ENCODE data around the gene MAP3K20. TPM values are rescaled to one million over a fixed set of nuclear protein-coding genes. Genes with fewer than 3 reads are reported as not detected.

Gene MAP3K20
- total and polyA plus RNA-seq, 2 of the 4 experiments (the other 2 are of a cell fraction), result 27.5 to 84.4 TPM

- no peak for TF ChIP-seq MAZ (IDR thresholded peaks at IDR 0.05; ENCODE audit: borderline replicate concordance, low read depth, low read length)
- TF ChIP-seq RCOR1 (IDR thresholded peaks at IDR 0.05; ENCODE audit: insufficient replicate concordance, low read length), result no peak
Measured at GRCh38 chr2:173130496-173131465, 55.1 kb downstream of the MAP3K20 start (continued).

GRCh38 chr2:173132531-173132930 lies 56.9 kb downstream of the MAP3K20 start:
- Histone ChIP-seq H3K27me3 (ENCODE audit: control insufficient read depth, insufficient read depth, low read length) (no peaks in the 10 kb centered on the region), H3K4ac (ENCODE audit: low read depth, low read length) (no peak overlapping the region), H3K9ac (ENCODE audit: low read depth, low read length) (no peak overlapping the region), H2AFZ (replicated peaks; ENCODE audit: low read length, poor library complexity) (no peak overlapping the region), H2BK120ac (ENCODE audit: low read depth, low read length) (no peak overlapping the region), H3K9me1 (ENCODE audit: insufficient read depth, low read length) (peaks cover 3% of the 10 kb centered on the region; the same call in 1 of the 2 replicates), H4K5ac (ENCODE audit: low read depth, low read length) (no peak overlapping the region), H3K36me3 (ENCODE audit: control insufficient read depth, insufficient read depth, low read length) (no peaks in the 10 kb centered on the region), H3K4me1 (ENCODE audit: control insufficient read depth, insufficient read depth, low read length) (peaks cover 16% of the 10 kb centered on the region), H3K56ac (ENCODE audit: extremely low read depth, insufficient read depth, low read length) (no peak overlapping the region), H3K18ac (ENCODE audit: low read depth, low read length) (no peak overlapping the region), H3K27ac (ENCODE audit: insufficient read depth, low read length) (no peak overlapping the region), H2BK15ac (ENCODE audit: low read depth, low read length) (no peak overlapping the region), H2BK5ac (ENCODE audit: low read depth, low read length, poor library complexity, severe bottlenecking) (no peak overlapping the region), H3K14ac (replicated peaks; ENCODE audit: low read depth, low read length) (0 out of 2 replicates have a peak overlapping the region, but pooled peaks have one; percentile 8), H4K8ac (ENCODE audit: low read depth in 2 of 2, low read length in 2 of 2) (0 out of 4 replicates have a peak overlapping the region, but pooled peaks of 1 of the 2 experiments have one; percentile 2), H2AK9ac (replicated peaks; ENCODE audit: low read depth, low read length, poor library complexity) (no peak overlapping the region), H2BK20ac (ENCODE audit: low read depth, low read length) (no peak overlapping the region), H3K9me3 (ENCODE audit: control insufficient read depth, insufficient read depth, low read length) (no peaks in the 10 kb centered on the region), H4K20me1 (ENCODE audit: insufficient read depth, low read length) (no peaks in the 10 kb centered on the region), H4K91ac (ENCODE audit: insufficient read depth, low read depth, low read length) (no peak overlapping the region), H2AK5ac (ENCODE audit: low read depth, low read length) (no peak overlapping the region; the same call in 1 of the 2 replicates), H3K4me2 (ENCODE audit: low read depth, low read length) (no peak overlapping the region), H3K4me3 (ENCODE audit: insufficient read depth, low read depth, low read length) (no peak overlapping the region), H3K79me1 (ENCODE audit: low read depth in 1 of 2, low read length in 2 of 2) (peaks cover 33 to 59% of the 10 kb centered on the region in 2 experiments), H3K23ac (ENCODE audit: low read depth, low read length) (peak overlapping the region; percentile 56; the same call in 1 of the 2 replicates)
- dilution Hi-C loops (cut with HindIII; ENCODE audit: low sequenced_read_pairs, unreplicated experiment), result no loop called here
- intact Hi-C loops (cut with micrococcal nuclease), result no loop called here
- POLR2A ChIA-PET (ENCODE audit: unreplicated experiment), result no interaction called here
- in situ Hi-C loops (cut with MboI; ENCODE audit: low sequenced_read_pairs), result no loop called here
- no TSS peak for BruUV-seq (replicated peaks)
- CTCF ChIA-PET, result interaction anchor here (1.4 kb wide), 1 partner anchor 9 kb away, joined by 4 read pairs; no protein-coding TSS in a partner anchor
- no peak for DNase-seq
- TF ChIP-seq SMC3 (IDR thresholded peaks at IDR 0.05; ENCODE audit: low read depth, low read length), result no peak
- no peak for TF ChIP-seq NFE2L2 (IDR thresholded peaks at IDR 0.05; ENCODE audit: low read depth, low read length)
- no CpG with 5 or more reads among the region's 1 CpG for WGBS, 2 experiments (ENCODE audit: extremely low coverage in 2 of 2, insufficient read length in 1 of 2)
- no peak for ATAC-seq (ENCODE audit: low read depth)
